CD4-positive, alpha-beta T cell treated with Interleukin-15 for 1 hour (primary cell): ENCODE data around the gene SLC38A3.
"Not testable (repeated sequence)": the region's sequence is repeated elsewhere in the genome, so short reads cannot be mapped to it uniquely, and the experiment has no call there.

ENCODE experiments used
- DNase-seq: peaks from one replicate; pipeline ENCODE4 v3.0.0-alpha.2; 2020

SLC38A3 gene

GRCh38 chr3:50192689-50193141 lies 12.4 kb upstream of the SLC38A3 start:
- peak; percentile 78 for DNase-seq

GRCh38 chr3:50193286-50193685 lies 11.8 kb upstream of the SLC38A3 start:
- DNase-seq, result no peak

- no peak for DNase-seq
Observed at GRCh38 chr3:50193746-50194127, 11.3 kb upstream of the SLC38A3 start.

- DNase-seq, result peak; percentile 86
Observed at GRCh38 chr3:50194128-50194902, 10.8 kb upstream of the SLC38A3 start.

- DNase-seq, result no peak
Observed at GRCh38 chr3:50194903-50195500, 10.1 kb upstream of the SLC38A3 start.

GRCh38 chr3:50195501-50196252 lies 9.4 kb upstream of the SLC38A3 start:
- DNase-seq, result no peak

GRCh38 chr3:50196253-50196801 lies 8.7 kb upstream of the SLC38A3 start:
- no peak for DNase-seq

- no peak for DNase-seq
Observed at GRCh38 chr3:50201573-50202315, 3.3 kb upstream of the SLC38A3 start.

GRCh38 chr3:50202353-50203112 lies 2.5 kb upstream of the SLC38A3 start:
- no peak for DNase-seq

GRCh38 chr3:50203113-50203808 lies 1.8 kb upstream of the SLC38A3 start:
- no peak for DNase-seq

GRCh38 chr3:50203809-50204803 lies 965 bp upstream of the SLC38A3 start:
- no peak for DNase-seq

- peak; percentile 46 for DNase-seq
Observed at GRCh38 chr3:50205413-50206276, 574 bp downstream of the SLC38A3 start.

GRCh38 chr3:50207359-50208042 lies 2.4 kb downstream of the SLC38A3 start:
- DNase-seq, result no peak

- DNase-seq, result no peak
Observed at GRCh38 chr3:50208677-50209344, 3.7 kb downstream of the SLC38A3 start.

GRCh38 chr3:50210176-50210509 lies 5.1 kb downstream of the SLC38A3 start:
- no peak for DNase-seq

- DNase-seq, result no peak
Observed at GRCh38 chr3:50210510-50211367, 5.7 kb downstream of the SLC38A3 start.

- not testable (repeated sequence) for DNase-seq
Observed at GRCh38 chr3:50211368-50211717, 6.3 kb downstream of the SLC38A3 start.
